Measurements from ENCODE around the gene CXCL11. TPM values are rescaled to one million over a fixed set of nuclear protein-coding genes. Genes with fewer than 3 reads are reported as not detected.

The CXCL11 gene
- polyA plus RNA-seq, 1 donor from 2014 or later, result 0.33 TPM

GRCh38 chr4:76024065-76024464 lies 11.8 kb downstream of the CXCL11 start:
- TF ChIP-seq REST (IDR thresholded peaks at IDR 0.05; ENCODE audit: borderline replicate concordance), result no peak
- TF ChIP-seq EZH2 (IDR thresholded peaks at IDR 0.05; ENCODE audit: borderline replicate concordance, insufficient read depth, low read length, poor library complexity, severe bottlenecking), result no peak
- TF ChIP-seq TAF1 (IDR thresholded peaks at IDR 0.05; ENCODE audit: low read depth), result no peak
- no peak for TF ChIP-seq POLR2AphosphoS5 (IDR thresholded peaks at IDR 0.05)
- TF ChIP-seq, protein P1, sequence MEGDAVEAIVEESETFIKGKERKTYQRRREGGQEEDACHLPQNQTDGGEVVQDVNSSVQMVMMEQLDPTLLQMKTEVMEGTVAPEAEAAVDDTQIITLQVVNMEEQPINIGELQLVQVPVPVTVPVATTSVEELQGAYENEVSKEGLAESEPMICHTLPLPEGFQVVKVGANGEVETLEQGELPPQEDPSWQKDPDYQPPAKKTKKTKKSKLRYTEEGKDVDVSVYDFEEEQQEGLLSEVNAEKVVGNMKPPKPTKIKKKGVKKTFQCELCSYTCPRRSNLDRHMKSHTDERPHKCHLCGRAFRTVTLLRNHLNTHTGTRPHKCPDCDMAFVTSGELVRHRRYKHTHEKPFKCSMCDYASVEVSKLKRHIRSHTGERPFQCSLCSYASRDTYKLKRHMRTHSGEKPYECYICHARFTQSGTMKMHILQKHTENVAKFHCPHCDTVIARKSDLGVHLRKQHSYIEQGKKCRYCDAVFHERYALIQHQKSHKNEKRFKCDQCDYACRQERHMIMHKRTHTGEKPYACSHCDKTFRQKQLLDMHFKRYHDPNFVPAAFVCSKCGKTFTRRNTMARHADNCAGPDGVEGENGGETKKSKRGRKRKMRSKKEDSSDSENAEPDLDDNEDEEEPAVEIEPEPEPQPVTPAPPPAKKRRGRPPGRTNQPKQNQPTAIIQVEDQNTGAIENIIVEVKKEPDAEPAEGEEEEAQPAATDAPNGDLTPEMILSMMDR (IDR thresholded peaks at IDR 0.05; ENCODE audit: poor library complexity, severe bottlenecking), result no peak
- TF ChIP-seq RAD21 (conservative IDR thresholded peaks at IDR 0.05), result no peak
- no peak for TF ChIP-seq SMC3 (conservative IDR thresholded peaks at IDR 0.05; ENCODE audit: poor library complexity)
- Histone ChIP-seq H3K79me2 (replicated peaks; ENCODE audit: insufficient read depth, low read length) (no peaks in the 10 kb centered on the region), H3K4me3 (ENCODE audit: low read length) (no peak overlapping the region), H3K27ac (ENCODE audit: low read length) (no peak overlapping the region), H3K4me2 (ENCODE audit: low read length) (no peak overlapping the region), H3K9ac (ENCODE audit: low read length) (no peak overlapping the region), H3K9me2 (ENCODE audit: insufficient read depth, low read length) (no peaks in the 10 kb centered on the region), H3K36me3 (ENCODE audit: insufficient read depth, low read length) (no peaks in the 10 kb centered on the region), H3K27me3 (ENCODE audit: insufficient read depth, low read depth, low read length) (no peaks in the 10 kb centered on the region), H3K9me3 (ENCODE audit: low read length) (no peaks in the 10 kb centered on the region), H3F3A (ENCODE audit: insufficient read depth, low read length, poor library complexity, severe bottlenecking) (no peaks in the 10 kb centered on the region), H4K20me1 (ENCODE audit: insufficient read depth) (no peaks in the 10 kb centered on the region), H2AFZ (ENCODE audit: low read depth, low read length) (no peak overlapping the region)

DNA sequence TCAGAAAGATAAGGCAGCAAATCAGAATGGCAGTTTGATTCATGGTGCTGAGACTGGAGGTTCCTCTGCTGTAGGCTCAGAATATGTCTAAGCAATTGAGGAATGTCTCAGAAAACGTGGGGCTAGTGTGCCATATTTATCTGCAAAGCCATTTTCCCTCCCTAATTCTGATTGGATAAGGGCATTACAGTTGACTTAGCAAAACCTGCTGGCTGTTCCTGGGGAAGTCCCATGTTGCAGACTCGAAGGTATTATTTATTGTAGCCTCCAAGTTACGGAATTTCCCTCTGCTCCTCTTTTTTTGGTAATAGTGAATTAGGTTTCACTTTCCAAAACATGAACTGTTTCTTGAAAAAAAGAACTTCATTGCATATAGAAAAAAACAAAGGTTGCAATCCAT lies 12.5 kb downstream of the CXCL11 start, which contains the start of gene CXCL10:
Gene CXCL10 (minus strand): TSS at position 109 of the 400 bp plus-strand sequence. CDS start 66 bp downstream, at position 43.
- no peak for TF ChIP-seq EP300 (conservative IDR thresholded peaks at IDR 0.05; ENCODE audit: poor library complexity, severe bottlenecking)
- TF ChIP-seq MXI1 (conservative IDR thresholded peaks at IDR 0.05; ENCODE audit: poor library complexity, severe bottlenecking), result no peak
- no peak for TF ChIP-seq RAD21 (conservative IDR thresholded peaks at IDR 0.05)
- TF ChIP-seq REST (IDR thresholded peaks at IDR 0.05; ENCODE audit: borderline replicate concordance), result no peak
- no peak for TF ChIP-seq SMC3 (conservative IDR thresholded peaks at IDR 0.05; ENCODE audit: poor library complexity)
- TF ChIP-seq, protein P1 (IDR thresholded peaks at IDR 0.05; ENCODE audit: poor library complexity, severe bottlenecking), result no peak
- no peak for TF ChIP-seq POLR2AphosphoS5 (IDR thresholded peaks at IDR 0.05)
- TF ChIP-seq TAF1 (IDR thresholded peaks at IDR 0.05; ENCODE audit: low read depth), result no peak
- TF ChIP-seq EZH2 (IDR thresholded peaks at IDR 0.05; ENCODE audit: borderline replicate concordance, insufficient read depth, low read length, poor library complexity, severe bottlenecking), result no peak

More for the DNA sequence above, 12.5 kb downstream of the CXCL11 start, which contains the start of gene CXCL10:
- no peak within 1 kb of the TSS for H3K9ac ChIP-seq (ENCODE audit: low read length)
- H3K27ac ChIP-seq (ENCODE audit: low read length), result no peak within 1 kb of the TSS
- H3K27me3 ChIP-seq (ENCODE audit: insufficient read depth, low read depth, low read length), result no peaks in the 10 kb centered on the region
- H3K4me2 ChIP-seq (ENCODE audit: low read length), result no peak within 1 kb of the TSS
- H3K4me3 ChIP-seq (ENCODE audit: low read length), result no peak within 1 kb of the TSS
- H2AFZ ChIP-seq (ENCODE audit: low read depth, low read length), result no peak within 1 kb of the TSS
- no peaks in the 10 kb centered on the region for H3K9me2 ChIP-seq (ENCODE audit: insufficient read depth, low read length)
- no peaks in the 10 kb centered on the region for H3K9me3 ChIP-seq (ENCODE audit: low read length)
- H3K36me3 ChIP-seq (ENCODE audit: insufficient read depth, low read length), result no peaks in the 10 kb centered on the region
- H3F3A ChIP-seq (ENCODE audit: insufficient read depth, low read length, poor library complexity, severe bottlenecking), result no peaks in the 10 kb centered on the region
- H4K20me1 ChIP-seq (ENCODE audit: insufficient read depth), result no peaks in the 10 kb centered on the region
- no peaks in the 10 kb centered on the region for H3K79me2 ChIP-seq (replicated peaks; ENCODE audit: insufficient read depth, low read length)
